Measurements from ENCODE around the gene RAPGEF3. TPM values are rescaled to one million over a fixed set of nuclear protein-coding genes. Genes with fewer than 3 reads are reported as not detected.

The RAPGEF3 gene
- total and polyA plus RNA-seq, 9 of the 15 experiments (the other 6 are each of a cell fraction or from before 2014, with no cell fraction given): 0.03 to 0.78 (median 0.37) TPM; not detected in 1

- TF ChIP-seq ETV6 (IDR thresholded peaks at IDR 0.05; ENCODE audit: borderline replicate concordance in 1 of 2, low read depth in 2 of 2, low read length in 1 of 2) (no peak), ETV6 (CRISPR knock-in tag; IDR thresholded peaks at IDR 0.05; ENCODE audit: borderline replicate concordance) (no peak), SMAD1 (IDR thresholded peaks at IDR 0.05; ENCODE audit: low read depth, low read length, partially characterized antibody) (no peak), ZNF707 (CRISPR knock-in tag; conservative IDR thresholded peaks at IDR 0.05) (no peak), SIN3A (IDR thresholded peaks at IDR 0.05; ENCODE audit: borderline replicate concordance in 2 of 2, control insufficient read depth in 1 of 2, low read depth in 2 of 2, low read length in 2 of 2) (no peak), ZNF318 (IDR thresholded peaks at IDR 0.05; ENCODE audit: borderline replicate concordance in 1 of 2, low read depth in 1 of 2) (no peak), KAT7 (CRISPR knock-in tag; IDR thresholded peaks at IDR 0.05; ENCODE audit: borderline replicate concordance) (no peak), ZSCAN32 (CRISPR knock-in tag; IDR thresholded peaks at IDR 0.05) (no peak), DACH1 (IDR thresholded peaks at IDR 0.05; ENCODE audit: partially characterized antibody) (no peak), RBM25 (IDR thresholded peaks at IDR 0.05; ENCODE audit: low read depth, low read length, severe bottlenecking) (no peak), FOXJ3 (CRISPR knock-in tag; IDR thresholded peaks at IDR 0.05) (no peak), SLC30A9 (CRISPR knock-in tag; IDR thresholded peaks at IDR 0.05) (no peak)
These were observed 23.0 kb downstream of the RAPGEF3 start (continued) for GRCh38 chr12:47735649-47736048.
